Measurements from ENCODE around the gene HDGF. TPM values are rescaled to one million over a fixed set of nuclear protein-coding genes. Genes with fewer than 3 reads are reported as not detected.
A peak's percentile ranks its signal among the peaks of the same experiment; 100 is the strongest.

The HDGF gene
- total and polyA plus RNA-seq, 9 of the 15 experiments (the other 6 are each of a cell fraction or from before 2014, with no cell fraction given): 38.8 to 601 (median 400) TPM

DNA sequence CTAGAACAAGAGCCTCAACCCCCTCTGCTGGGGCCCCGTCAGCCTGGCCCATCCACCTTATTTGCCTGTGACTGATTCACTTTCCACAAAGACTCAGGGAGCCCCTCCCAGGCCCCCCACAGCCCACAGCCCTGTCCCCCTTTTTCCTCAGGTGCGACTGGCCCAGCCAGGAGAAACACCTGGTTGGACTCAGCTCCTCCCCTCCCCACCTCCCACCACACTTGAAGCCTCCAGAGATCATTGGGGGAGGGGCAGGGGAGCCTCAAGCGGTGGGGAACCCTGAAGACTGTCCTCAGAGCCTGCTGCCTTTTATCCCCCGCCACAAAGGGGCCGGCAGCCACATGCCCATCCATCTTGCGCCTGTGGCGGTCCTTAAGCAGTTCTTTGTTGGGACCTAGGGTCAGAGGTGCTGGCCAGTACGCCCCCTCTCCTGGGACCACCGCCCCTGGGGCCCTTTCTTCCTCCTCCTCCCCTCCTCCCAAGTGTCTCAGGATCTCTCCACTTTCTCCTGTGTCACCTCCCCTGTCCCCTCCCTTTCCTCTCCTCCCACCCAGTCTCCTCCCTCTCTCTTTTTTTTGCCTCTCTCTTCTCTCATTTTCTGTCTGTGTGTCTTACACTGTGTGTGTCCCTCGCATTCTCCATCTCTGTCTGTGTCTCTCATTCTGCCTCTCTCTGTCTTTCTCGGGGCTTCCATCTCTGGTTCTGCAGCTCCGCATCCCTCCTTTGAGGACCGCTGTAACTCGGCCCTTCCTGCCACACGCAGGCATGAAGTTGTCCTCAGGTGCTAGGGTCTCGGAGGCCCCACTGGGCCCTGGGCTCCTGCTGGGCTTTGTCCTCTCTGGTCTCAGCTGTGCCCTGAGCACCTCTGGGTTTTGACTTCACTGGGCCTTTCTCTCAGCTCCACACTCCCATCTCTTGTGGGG lies 58.3 kb downstream of the HDGF start (continued):
- TF ChIP-seq ELF1 (tag; IDR thresholded peaks at IDR 0.05) (no peak), ZEB2 (IDR thresholded peaks at IDR 0.05) (no peak), RUNX1 (IDR thresholded peaks at IDR 0.05; ENCODE audit: low read depth) (no peak), PYGO2 (tag; IDR thresholded peaks at IDR 0.05) (no peak), HDAC3 (IDR thresholded peaks at IDR 0.05; ENCODE audit: borderline replicate concordance, partially characterized antibody) (no peak), YY1 (IDR thresholded peaks at IDR 0.05; ENCODE audit: borderline replicate concordance in 1 of 3, control insufficient read depth in 1 of 3, extremely low read depth in 1 of 3, insufficient read depth in 3 of 3, insufficient read length in 1 of 3, insufficient replicate concordance in 2 of 3, low read depth in 1 of 3, low read length in 2 of 3) (peak in 1 of 3 experiments; percentile 53), ADNP (tag; IDR thresholded peaks at IDR 0.05) (no peak), CBX5 (IDR thresholded peaks at IDR 0.05; ENCODE audit: borderline replicate concordance, low read depth) (no peak), NCOA4 (IDR thresholded peaks at IDR 0.05; ENCODE audit: partially characterized antibody) (peak; percentile 74), ARID2 (IDR thresholded peaks at IDR 0.05) (no peak)
- TF ChIP-seq, protein P1, sequence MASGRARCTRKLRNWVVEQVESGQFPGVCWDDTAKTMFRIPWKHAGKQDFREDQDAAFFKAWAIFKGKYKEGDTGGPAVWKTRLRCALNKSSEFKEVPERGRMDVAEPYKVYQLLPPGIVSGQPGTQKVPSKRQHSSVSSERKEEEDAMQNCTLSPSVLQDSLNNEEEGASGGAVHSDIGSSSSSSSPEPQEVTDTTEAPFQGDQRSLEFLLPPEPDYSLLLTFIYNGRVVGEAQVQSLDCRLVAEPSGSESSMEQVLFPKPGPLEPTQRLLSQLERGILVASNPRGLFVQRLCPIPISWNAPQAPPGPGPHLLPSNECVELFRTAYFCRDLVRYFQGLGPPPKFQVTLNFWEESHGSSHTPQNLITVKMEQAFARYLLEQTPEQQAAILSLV (tag; IDR thresholded peaks at IDR 0.05): no peak
- TF ChIP-seq, protein P2, sequence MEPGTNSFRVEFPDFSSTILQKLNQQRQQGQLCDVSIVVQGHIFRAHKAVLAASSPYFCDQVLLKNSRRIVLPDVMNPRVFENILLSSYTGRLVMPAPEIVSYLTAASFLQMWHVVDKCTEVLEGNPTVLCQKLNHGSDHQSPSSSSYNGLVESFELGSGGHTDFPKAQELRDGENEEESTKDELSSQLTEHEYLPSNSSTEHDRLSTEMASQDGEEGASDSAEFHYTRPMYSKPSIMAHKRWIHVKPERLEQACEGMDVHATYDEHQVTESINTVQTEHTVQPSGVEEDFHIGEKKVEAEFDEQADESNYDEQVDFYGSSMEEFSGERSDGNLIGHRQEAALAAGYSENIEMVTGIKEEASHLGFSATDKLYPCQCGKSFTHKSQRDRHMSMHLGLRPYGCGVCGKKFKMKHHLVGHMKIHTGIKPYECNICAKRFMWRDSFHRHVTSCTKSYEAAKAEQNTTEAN (CRISPR knock-in tag; IDR thresholded peaks at IDR 0.05): no peak
- TF ChIP-seq, protein P3, sequence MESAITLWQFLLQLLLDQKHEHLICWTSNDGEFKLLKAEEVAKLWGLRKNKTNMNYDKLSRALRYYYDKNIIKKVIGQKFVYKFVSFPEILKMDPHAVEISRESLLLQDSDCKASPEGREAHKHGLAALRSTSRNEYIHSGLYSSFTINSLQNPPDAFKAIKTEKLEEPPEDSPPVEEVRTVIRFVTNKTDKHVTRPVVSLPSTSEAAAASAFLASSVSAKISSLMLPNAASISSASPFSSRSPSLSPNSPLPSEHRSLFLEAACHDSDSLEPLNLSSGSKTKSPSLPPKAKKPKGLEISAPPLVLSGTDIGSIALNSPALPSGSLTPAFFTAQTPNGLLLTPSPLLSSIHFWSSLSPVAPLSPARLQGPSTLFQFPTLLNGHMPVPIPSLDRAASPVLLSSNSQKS (CRISPR knock-in tag; IDR thresholded peaks at IDR 0.05): no peak
- TF ChIP-seq, protein P4, sequence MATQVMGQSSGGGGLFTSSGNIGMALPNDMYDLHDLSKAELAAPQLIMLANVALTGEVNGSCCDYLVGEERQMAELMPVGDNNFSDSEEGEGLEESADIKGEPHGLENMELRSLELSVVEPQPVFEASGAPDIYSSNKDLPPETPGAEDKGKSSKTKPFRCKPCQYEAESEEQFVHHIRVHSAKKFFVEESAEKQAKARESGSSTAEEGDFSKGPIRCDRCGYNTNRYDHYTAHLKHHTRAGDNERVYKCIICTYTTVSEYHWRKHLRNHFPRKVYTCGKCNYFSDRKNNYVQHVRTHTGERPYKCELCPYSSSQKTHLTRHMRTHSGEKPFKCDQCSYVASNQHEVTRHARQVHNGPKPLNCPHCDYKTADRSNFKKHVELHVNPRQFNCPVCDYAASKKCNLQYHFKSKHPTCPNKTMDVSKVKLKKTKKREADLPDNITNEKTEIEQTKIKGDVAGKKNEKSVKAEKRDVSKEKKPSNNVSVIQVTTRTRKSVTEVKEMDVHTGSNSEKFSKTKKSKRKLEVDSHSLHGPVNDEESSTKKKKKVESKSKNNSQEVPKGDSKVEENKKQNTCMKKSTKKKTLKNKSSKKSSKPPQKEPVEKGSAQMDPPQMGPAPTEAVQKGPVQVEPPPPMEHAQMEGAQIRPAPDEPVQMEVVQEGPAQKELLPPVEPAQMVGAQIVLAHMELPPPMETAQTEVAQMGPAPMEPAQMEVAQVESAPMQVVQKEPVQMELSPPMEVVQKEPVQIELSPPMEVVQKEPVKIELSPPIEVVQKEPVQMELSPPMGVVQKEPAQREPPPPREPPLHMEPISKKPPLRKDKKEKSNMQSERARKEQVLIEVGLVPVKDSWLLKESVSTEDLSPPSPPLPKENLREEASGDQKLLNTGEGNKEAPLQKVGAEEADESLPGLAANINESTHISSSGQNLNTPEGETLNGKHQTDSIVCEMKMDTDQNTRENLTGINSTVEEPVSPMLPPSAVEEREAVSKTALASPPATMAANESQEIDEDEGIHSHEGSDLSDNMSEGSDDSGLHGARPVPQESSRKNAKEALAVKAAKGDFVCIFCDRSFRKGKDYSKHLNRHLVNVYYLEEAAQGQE (IDR thresholded peaks at IDR 0.05; ENCODE audit: borderline replicate concordance): no peak
- TF ChIP-seq, protein P4 (CRISPR knock-in tag; IDR thresholded peaks at IDR 0.05; ENCODE audit: low read depth): no peak

Data from K562 (cell line).